GM19468 (cell line): ENCODE measurements around the gene MLXIP.
A peak's percentile ranks its signal among the peaks of the same experiment; 100 is the strongest.

ENCODE experiments used
- ATAC-seq: cut with Tn5 transposase; IDR thresholded peaks from one replicate; pipeline ENCODE4 v1.9.1; 2021; ENCODE audit warnings: mild to moderate bottlenecking, moderate library complexity, moderate number of reproducible peaks; ENCODE audit not compliant: unreplicated experiment; ENCODE audit errors: extremely low read depth

Gene MLXIP

DNA sequence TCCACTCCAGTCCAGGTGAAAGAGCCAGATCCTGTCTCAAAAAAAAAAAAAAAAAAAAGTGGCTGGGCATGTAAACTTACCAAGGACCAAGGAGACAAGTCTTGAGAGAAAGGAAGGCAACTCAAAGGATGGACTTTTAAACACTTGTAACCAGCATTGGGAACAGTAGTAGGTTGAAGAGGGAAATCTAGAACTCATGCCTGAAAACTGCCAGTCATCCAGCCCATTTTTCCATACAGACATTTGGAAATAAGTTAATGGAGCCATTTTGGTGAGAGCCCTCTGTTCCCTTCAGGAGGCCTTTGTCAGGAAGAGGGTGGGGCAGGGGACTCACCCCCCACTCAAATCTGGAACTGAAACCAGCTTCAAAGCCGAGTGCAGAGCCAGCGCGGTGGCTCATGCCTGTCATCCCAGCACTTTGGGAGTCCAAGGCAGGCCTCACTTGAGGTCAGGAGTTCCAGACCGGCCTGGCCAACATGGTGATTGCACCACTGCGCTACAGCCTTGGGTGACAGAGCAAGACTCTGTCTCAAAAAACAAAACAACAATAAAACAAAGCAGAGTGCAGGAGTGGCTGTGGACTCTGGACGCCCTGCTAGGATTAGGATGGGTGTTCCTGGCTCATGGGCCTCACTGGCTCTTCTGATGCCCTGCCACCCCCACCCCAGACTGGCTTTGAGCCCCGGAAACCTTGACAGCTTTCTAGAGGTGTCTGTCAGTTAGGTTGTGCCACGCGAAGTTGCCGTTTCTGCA, 1.6 kb upstream of the MLXIP start:
- no peak for ATAC-seq

DNA sequence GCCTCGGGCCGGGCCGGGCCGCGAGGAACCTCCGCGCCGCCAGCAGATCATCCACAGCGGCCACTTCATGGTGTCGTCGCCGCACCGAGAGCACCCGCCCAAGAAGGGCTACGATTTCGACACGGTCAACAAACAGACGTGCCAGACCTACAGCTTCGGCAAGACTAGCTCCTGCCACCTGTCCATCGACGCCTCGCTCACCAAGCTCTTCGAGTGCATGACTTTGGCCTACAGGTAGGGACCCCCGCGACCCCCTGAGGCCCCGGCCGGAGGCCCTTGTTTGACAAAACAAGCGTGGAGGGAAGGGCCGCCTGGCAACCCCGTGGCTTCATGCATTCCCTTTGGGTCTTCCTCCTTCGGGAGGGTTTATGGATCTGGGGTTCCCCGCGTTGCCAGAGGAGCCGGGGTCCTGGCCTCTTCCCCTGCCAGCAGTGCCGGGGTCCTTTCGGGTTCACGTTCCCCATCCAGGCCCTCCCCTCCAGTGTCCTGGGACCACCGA, 526 bp downstream of the MLXIP start:
- ATAC-seq: no peak

DNA sequence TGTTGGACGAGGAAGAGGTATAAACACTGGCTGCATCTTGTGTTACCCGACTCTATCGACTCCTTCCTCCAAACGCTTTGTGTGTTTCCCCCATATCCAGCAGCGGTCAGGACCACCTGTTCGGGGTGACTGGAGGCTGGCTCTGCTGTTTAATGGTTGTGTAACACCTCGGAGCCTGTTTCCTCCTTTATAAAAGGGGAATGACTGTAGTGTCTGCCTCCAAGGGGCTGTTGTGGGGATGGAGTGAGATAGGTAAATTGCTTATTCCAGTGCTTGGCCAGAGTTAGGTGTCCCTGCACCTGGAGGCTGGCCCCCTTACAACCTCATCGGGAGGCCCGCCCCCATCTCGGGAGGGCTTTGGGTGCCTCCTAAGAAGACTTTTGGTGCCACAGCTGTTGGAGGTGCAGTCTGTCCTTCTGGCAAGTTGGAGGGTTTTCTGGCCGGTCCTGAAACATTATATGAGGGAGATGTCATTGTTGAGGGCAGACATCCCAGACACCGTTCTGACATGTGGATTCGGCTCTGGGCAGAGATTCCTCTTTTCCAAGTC, 1.1 kb downstream of the MLXIP start:
- ATAC-seq: no peak

DNA sequence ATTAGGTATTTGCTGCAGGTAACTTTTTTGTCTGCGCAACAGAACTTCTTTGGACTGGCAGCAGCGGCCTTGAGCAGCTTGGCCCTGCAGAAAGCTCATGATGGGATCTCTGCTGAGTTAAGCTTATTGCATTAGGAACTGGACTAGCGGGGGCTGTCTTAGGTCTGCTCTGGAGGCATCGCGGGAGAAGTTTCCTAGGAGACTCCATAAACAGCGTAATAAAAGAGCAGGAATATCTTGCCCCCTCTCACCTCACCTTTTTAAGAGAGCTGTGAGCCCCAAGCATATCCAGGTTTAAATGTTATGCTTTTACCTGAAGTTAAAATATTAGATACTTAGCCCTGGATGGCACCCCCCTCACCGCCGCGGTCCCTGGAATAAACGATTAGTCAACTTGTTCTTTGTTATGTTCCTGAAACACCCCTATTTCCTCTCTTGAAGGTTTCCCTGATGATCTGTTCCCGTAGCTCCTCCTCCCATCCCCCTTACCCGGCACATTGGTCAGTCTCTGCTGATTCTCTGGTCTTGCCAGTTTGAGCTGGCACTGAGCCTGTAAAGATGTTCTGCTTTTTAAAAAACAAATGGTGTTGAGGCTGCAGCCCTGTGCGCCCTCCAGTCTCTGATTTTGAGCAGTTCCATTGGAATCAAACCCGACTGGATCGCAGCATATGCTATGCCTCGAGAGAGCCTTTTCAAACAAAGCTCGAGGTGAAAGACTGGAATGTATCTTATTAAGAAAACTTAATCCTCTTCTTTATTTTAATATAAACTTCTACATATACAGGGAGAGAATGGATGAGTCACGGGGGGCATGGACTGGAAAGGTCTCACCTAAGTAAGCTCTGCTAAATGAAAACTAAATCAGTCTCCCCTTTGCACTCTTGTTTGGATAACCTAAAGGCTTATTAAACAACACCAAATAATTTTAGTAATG, 1.9 kb downstream of the MLXIP start:
- ATAC-seq: no peak

DNA sequence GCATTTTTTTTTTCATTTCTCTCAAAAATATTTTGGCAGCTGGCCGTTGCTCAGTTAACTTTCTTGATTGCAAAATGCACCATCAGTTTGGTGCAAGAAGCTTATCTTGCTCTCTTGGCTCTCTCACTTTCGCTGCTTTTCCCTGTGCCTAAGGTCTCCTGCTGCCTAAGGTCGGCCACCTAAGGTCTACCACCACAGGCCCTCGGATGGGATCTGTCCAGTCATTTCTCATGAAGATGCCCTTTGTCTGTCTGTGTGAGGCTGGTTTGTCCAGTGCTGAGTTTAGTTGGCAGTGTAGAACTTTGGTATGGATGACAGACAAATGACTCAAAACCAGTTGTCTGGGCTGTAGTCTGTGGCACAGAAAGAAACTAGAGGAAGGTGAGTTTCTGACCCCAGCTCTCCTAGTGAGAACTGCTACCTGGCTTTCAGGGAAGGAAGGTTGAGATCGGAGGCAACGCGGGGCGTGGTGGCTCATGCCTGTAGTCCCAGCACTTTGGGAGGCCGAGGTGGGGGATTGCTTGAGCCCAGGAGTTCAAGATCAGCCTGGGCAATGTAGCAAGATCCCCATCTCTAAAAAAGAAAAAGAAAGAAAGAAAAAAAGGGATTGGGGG, 2.6 kb downstream of the MLXIP start:
- ATAC-seq: no peak

DNA sequence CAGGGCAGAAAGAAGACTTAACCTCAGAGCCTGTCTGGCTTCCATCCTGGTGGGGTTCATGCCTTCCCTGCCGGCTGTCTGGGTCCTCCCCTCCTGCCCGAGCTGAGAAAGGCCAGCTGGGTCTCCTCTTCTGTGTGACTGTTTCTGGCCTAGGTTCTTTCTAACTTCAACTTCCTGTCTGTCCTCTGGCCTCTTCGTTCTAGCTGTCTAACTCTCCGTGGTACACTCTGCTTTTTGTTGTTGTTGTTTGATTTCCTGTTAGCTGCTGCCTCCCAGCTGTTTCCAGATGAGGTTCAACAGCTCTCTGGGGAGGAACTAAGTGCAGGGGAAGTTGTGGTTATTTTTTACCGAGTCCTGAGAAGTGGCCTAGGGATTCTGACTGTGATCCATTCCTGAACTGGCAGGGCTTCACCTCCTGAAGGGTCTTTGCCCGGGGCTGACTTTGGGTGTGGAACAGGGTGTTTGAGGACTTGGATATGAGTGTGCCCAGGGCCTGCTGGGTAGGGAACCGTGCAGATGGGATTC, 3.2 kb downstream of the MLXIP start:
- ATAC-seq: peak; percentile 38

DNA sequence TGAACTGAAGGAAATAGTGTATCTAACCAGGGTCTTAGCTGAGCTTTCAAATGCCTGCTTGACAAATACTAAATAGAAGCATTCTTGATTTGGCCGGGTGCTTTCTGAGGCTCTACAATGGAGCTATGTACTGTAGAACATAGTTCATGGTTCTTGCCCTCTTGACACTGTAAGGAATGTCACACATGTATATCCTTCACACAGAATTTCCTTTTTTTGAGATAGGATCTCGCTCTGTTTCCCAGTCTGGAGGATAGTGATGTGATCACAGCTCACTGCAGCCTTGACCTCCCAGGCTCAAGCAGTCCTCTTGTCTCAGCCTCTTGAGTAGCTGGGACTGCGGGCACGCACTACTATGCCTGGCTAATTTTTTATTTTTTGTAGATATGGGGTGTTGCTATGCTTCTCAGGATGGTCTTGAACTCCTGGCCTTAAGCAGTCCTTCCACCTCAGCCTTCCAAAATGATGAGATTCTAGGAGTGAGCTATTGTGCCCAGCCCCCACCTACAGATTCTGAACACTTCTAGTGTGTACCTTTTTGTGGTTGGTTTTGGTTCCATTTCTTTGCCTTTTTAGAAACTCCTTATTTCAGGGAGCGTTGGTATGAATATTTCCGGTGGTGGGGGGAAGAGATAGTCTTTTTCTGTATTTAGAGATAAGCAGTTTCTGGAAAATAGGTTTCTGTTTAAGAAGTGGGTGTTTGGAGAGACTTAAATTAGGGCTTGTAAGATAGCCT, 4.2 kb downstream of the MLXIP start:
- no peak for ATAC-seq

DNA sequence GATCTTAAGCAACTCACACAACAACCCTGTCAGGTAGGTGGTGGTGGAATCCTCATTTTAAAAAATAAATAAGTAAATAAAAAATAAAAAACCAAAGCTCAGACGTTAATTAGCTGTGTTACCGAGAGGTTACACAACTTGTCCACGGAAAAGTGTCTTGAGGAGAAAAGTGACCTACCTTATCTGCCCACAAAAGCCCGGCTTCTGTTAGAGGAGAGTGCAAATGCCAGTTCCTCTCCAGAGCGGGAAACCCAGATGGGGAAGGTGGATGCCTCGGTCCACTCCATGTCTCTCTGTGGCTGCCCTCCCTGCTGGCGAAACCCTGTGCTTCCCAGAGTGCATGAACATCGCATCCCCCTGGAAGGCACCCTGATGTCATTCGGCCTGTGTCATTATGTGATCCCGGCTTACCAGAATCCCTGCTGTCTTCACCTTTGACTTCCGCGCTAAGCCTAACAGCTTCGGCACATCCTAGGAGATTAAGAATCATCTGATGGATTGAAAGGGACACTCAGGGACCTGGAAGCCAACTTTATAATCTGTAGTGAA, 6.4 kb downstream of the MLXIP start:
- ATAC-seq: no peak

DNA sequence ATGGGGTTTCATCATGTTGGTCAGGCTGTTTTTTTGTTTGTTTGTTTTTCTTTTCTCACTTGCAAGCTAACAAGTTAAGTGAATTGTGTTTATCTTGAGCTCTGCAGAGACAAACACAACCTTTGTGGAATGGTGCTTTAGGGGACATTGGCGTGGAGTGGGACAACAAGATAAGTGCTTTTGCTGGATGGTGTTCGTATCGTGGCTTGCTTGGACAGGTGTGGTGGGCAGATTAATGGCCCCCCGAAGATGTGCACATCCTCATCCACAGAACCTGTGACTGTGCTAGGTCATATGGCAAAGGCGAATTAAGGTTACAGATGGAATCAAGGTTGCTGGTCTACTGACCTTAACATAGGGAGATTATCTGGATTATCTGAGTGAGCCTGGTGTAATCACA, 7.0 kb downstream of the MLXIP start:
- no peak for ATAC-seq

DNA sequence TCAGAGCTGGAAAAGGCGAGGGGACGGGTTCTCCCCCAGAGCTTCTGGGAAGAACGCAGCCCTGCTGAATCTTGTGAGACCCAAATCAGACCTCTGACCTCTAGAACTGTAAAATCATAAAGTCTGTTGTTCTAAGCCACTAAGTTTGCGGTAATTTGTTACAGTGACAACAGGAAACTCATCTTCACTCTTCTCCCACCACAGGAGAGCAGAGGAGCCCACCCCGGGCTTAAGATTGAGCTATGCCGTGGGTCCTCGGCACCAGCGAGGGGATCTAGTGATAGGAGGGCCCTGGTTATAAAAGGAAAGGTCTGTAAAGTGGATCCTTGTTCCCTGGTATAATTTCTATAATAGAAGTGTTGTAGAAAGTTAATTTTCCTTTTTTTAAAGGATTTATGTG, 7.6 kb downstream of the MLXIP start:
- no peak for ATAC-seq

DNA sequence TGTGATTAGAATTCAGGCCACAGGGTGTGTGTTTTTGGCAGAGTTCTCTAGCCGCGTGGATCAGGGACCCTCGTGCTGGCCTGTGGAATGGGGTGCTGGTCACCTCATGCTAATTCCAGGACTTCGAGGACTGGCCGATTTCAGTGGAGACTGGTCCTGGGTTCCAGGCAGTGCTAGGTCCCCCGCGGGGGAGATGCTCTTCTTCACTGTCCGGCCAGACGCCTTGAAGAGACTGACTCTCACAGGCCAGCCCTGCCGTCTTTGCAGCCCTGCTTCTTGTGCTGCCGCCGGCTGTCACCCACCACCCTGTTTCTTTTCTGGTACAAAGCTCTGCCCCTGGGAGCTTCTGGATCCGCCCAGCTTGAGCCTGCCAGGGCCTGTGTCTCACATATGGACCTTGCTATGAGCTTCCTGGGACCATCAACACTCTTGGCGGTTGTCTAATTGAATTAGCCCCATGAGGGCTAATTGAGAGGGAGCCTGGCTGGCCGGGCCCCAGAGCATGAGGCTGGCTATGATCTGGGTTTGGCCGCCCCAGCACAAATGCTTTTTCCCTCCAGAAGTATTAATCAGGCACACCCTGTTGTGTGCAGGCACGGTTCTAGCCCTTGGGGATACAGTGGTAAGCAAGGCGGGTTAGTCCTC, 8.2 kb downstream of the MLXIP start:
- no peak for ATAC-seq

DNA sequence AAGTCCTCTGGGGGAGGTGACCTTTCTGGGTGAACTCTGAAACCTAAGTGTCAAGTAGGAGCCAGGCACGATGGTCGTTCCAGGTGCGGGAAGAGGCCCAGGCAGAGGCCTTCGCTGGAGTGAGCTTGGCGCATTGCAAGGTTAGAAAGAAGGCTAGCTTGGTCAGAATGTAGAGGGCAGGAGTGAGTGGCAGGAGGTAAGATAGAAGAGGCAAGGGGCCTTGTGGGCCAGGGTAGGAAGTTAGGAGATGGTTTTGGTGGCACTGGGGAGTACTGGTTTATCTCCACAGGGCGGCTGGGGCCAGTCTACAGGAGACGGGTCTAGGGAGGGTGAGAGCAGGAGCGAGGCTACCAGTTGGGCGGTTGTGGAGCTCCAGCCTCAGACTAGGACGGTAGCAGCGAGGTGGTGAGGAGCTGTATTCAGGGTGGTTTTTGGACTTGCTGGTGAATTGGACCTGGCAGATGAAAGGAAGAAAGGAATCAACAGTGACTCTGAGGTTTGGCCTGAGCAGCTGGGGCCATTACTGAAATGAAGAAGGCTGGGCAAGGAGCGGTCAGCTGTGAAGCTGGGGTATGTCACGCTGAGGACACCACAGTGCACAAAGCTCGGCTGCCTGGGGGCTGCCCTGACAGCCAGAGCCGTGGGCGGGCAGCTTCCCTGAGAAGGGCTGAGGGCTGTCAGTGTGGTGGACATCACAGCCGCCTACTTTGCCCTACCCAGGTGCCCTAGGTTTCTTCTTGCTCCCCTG, 9.0 kb downstream of the MLXIP start:
- ATAC-seq: no peak

DNA sequence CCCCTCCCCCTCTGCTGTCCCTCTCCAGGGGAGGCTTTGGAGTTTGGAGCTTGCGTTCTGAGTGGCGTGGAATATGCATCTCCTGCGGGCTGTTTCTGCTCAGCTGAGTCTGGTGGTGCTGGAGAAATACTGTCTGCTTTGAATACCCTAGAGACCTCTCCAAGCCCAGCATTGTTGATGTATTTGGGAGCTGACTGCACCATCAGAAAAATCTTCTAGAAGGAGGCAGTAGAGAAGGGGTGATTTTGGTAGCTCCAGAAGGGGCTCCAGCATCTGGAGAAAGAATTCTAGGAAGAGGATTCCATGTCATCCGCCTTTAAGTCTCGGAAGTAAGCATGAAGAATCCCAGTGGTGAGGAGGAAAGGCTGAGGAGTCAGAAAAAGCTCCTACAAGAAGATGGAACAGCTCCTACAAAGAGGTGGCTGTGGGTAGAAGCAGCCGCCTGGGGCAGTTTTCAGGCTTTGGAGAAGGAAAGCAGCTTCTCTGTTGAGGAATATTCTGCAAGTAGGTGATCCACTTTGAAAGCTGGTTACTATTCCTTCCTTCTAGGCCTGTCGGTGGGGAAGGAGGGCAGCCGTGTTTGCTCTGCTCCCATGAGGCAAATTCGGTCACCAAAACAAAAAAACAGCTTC, 9.7 kb downstream of the MLXIP start:
- no peak for ATAC-seq

DNA sequence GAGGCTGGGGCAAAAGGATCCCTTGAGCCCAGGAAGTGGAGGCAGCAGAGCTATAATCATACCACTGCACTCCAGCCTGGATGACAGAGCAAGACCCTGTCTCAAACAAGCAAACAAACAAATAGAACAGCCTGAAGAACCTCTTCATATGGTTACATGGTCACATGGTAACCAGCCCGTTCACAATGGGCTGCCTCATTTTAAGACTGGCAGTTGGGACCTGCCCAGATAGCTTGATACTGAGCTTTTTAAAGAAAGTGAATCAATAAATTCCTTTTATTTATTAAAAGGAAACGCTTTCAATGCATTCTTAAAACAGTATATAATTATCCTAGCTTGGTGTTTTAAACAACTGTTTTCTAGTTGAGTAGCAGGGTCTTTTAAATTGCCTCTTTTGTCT, 10.5 kb downstream of the MLXIP start:
- no peak for ATAC-seq

DNA sequence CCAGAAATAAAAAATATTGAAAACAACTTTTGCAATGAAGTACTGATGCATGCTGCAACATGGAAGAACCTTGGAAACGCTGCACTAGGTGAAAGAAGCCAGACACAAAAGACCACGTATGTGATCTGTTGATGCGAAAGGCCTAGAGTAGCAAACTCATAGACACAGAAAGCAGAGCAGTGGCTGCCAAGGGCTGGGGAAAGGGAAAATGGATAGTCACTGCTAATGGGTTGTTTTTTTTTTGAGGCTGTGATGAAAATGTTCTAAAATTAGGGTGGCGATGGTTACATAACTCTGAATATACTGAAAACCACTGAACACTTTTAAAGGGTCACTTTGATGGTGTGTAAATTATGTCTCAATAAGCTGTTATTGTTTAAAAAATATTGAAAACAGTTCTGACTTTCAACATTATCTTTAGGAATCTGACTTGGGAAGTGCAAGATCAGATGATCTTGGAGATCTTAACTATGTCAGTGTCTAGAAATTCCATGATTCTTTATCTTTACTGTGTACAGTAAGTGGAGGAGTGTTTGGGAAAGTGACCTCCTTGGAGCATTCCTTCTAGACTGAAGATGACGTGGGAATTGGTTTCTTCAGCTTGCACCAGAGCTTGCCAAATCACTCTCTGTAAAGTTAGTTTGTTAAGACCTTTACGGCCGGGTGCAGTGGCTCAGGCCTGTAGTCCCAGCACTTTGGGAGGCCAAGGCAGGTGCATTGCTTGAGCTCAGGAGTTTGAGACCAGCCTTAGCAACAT, 12.4 kb downstream of the MLXIP start:
- no peak for ATAC-seq

DNA sequence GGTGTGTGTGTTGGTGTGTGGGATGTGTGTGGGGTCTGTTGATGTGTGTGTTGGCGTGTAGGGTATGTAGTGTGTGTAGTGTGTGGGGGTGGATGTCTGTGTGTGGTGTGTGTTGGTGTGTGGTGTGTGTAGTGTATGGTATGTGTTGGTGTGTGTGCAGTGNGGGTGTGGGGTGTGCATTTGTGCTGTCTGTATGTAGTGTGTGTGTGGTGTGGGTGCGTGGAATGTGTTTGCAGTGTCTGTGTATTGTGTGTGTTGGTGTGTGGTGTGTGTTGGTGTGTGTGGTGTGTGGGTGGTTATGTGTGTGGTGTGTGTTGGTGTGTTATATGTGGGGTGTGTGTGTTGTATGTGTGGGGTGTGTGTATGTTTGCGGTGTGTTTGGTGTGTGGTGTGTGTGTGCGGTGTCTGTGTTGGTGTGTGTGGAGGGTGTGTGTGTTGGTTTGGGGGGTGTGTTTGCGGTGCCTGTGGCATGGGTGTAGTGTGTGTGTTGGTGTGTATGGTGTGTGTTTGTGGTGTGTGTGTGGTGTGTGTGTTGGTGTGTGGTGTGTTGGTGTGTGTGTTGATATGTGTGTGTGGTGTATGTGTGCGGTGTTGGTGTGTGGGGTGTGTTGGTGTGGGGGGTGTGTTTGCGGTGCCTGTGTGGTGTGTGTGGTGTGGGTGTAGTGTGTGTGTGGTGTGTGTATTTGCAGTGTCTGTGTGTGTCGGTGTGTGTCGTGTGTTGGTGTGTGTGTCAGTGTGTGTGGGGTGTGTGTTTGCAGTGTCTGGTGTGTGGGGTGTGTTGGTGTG, 14.7 kb downstream of the MLXIP start:
- no peak for ATAC-seq
